Measurements from ENCODE around the gene TEX54.

TEX54 gene

DNA sequence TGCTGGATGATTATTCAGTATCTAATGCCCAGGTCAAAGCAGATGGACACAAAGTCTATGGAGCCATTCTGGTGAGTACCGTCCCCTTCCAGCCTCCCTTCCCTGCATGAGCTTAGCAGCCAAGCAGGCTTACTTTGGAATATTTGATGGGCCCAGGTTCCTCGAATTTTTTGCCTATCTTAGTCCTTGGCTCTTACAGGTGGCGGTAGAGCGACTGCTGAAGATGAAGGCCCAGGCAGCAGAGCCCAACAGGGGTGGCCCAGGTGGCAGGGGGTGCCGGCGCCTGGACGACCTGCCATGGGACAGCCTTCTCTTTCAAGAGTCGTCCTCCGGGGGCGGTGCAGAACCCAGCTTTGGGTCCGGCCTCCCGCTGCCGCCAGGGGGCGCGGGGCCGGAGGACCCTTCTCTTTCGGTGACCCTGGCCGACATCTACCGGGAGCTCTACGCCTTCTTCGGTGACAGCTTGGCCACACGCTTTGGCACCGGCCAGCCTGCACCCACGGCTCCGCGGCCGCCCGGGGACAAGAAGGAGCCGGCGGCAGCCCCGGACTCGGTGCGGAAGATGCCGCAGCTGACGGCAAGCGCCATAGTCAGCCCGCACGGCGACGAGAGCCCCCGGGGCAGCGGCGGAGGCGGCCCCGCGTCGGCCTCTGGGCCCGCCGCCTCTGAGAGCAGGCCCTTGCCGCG lies 46.2 kb downstream of the TEX54 start:
- DNase-seq, result peak; percentile 89

DNA sequence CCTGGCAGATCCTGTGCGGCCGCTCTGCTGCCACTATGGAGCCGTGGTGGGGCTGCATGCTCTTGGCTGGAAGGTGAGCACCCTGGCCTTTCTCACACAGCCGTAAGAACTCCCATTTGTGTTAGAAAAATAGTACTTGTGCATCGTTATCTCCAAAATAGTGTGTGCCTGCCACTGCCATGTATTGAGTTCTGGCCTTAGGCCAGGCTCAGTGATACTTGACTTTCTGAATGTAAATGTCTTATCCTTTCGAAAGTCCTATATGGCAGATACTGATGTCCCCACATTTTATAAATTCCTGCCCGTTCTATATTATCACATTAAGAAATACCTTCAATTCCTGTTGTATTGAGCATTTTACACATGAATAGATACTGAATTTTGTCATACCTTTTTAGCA lies 49.9 kb downstream of the TEX54 start:
- DNase-seq, result no peak

Data from CD4-positive, alpha-beta T cell treated with Interleukin-17A for 1 hour (primary cell).